Loucy (cell line): ENCODE results near the gene TMEM163.

Experiments
- H2AFZ ChIP-seq: fragments of 200-600 bp; sonication (generic); 2 replicates; pipeline ENCODE4 v1.6.0; 2016; ENCODE audit warnings: antibody characterized with exemption, mild to moderate bottlenecking, low read length, moderate library complexity
- H3F3A ChIP-seq: fragments of 200-600 bp; 2 replicates; pipeline ENCODE4 v1.6.0; 2016; ENCODE audit warnings: antibody characterized with exemption, low read depth, mild to moderate bottlenecking
- H3K27me3 ChIP-seq: fragments of 200-600 bp; sonication (generic); 2 replicates; pipeline ENCODE4 v1.6.1; 2014; ENCODE audit warnings: low read length, mild to moderate bottlenecking; ENCODE audit not compliant: insufficient read depth, poor library complexity, severe bottlenecking
- H3K36me3 ChIP-seq: fragments of 200-600 bp; sonication (generic); 2 replicates; pipeline ENCODE4 v1.6.1; 2016; ENCODE audit warnings: low read length; ENCODE audit not compliant: insufficient read depth
- H3K4me1 ChIP-seq: fragments of 200-600 bp; sonication (generic); 2 replicates; pipeline ENCODE4 v1.5.1; 2014; ENCODE audit warnings: low read length, mild to moderate bottlenecking; ENCODE audit not compliant: insufficient read depth, poor library complexity, severe bottlenecking
- H3K4me2 ChIP-seq: fragments of 200-600 bp; sonication (generic); 2 replicates; pipeline ENCODE4 v1.6.0; 2014; ENCODE audit warnings: antibody characterized with exemption, low read length, low read depth, mild to moderate bottlenecking; ENCODE audit not compliant: poor library complexity, severe bottlenecking
- H3K4me3 ChIP-seq: fragments of 200-600 bp; sonication (generic); 2 replicates; pipeline ENCODE4 v1.5.1; 2014; ENCODE audit warnings: low read length, mild to moderate bottlenecking, mixed read lengths; ENCODE audit not compliant: poor library complexity, severe bottlenecking
- H3K79me2 ChIP-seq: fragments of 200-600 bp; sonication (generic); 2 replicates; pipeline ENCODE4 v1.6.1; 2014; ENCODE audit warnings: low read length; ENCODE audit not compliant: insufficient read depth
- H3K9ac ChIP-seq: fragments of 200-600 bp; sonication (generic); 2 replicates; pipeline ENCODE4 v1.6.0; 2014; ENCODE audit warnings: mild to moderate bottlenecking, low read depth, low read length, moderate library complexity; ENCODE audit not compliant: poor library complexity, severe bottlenecking
- H3K9me2 ChIP-seq: fragments of 200-600 bp; sonication (generic); replicated peaks from 2 replicates; pipeline ENCODE4 v1.6.1; 2016; ENCODE audit warnings: low read depth, low read length, mixed read lengths
- H3K9me3 ChIP-seq: fragments of 200-600 bp; sonication (generic); 2 replicates; pipeline ENCODE4 v1.6.1; 2014; ENCODE audit warnings: mild to moderate bottlenecking, antibody characterized with exemption, low read length, low read depth; ENCODE audit not compliant: insufficient read depth
- H4K20me1 ChIP-seq: fragments of 200-600 bp; sonication (generic); 2 replicates; pipeline ENCODE4 v1.6.0; 2014; ENCODE audit warnings: antibody characterized with exemption, low read length, mild to moderate bottlenecking; ENCODE audit not compliant: insufficient read depth, poor library complexity, severe bottlenecking
- CTCF ChIP-seq: fragments of 200-600 bp; sonication (generic); conservative IDR thresholded peaks from 2 replicates; pipeline ENCODE4 v1.5.1; 2014; ENCODE audit warnings: mild to moderate bottlenecking, antibody characterized with exemption, low read length
- EZH2phosphoT487 ChIP-seq: fragments of 200-600 bp; IDR thresholded peaks from 2 replicates; pipeline ENCODE4 v1.6.1; 2018; ENCODE audit warnings: antibody characterized with exemption, mild to moderate bottlenecking, moderate library complexity, borderline replicate concordance

The TMEM163 gene

GRCh38 chr2:134449751-134450513 is 268.9 kb downstream of the TMEM163 start:
- Histone ChIP-seq H3K4me3 (no peak overlapping the region), H3K79me2 (no peaks in the 10 kb centered on the region), H3K4me1 (no peaks in the 10 kb centered on the region), H3K9me2 (no peaks in the 10 kb centered on the region), H3K27me3 (no peaks in the 10 kb centered on the region), H3K36me3 (peaks cover 31% of the 10 kb centered on the region; the same call in 1 of the 2 replicates), H3K9me3 (no peaks in the 10 kb centered on the region), H3K9ac (no peak overlapping the region), H2AFZ (no peak overlapping the region), H4K20me1 (no peaks in the 10 kb centered on the region), H3F3A (no peaks in the 10 kb centered on the region), H3K4me2 (no peak overlapping the region)
- TF ChIP-seq EZH2phosphoT487: no peak
- no peak for TF ChIP-seq CTCF

GRCh38 chr2:134449157-134449556 is 269.6 kb downstream of the TMEM163 start:
- Histone ChIP-seq H3K4me3 (no peak overlapping the region), H2AFZ (no peak overlapping the region), H3K79me2 (no peaks in the 10 kb centered on the region), H3K9me3 (no peaks in the 10 kb centered on the region), H3F3A (no peaks in the 10 kb centered on the region), H3K4me1 (no peaks in the 10 kb centered on the region), H3K36me3 (peaks cover 37% of the 10 kb centered on the region; the same call in 1 of the 2 replicates), H3K4me2 (no peak overlapping the region), H3K27me3 (no peaks in the 10 kb centered on the region), H4K20me1 (no peaks in the 10 kb centered on the region), H3K9ac (no peak overlapping the region), H3K9me2 (no peaks in the 10 kb centered on the region)
- TF ChIP-seq EZH2phosphoT487: no peak
- TF ChIP-seq CTCF: no peak

- Histone ChIP-seq H3K4me1 (no peaks in the 10 kb centered on the region), H3K27me3 (no peaks in the 10 kb centered on the region), H3K9me2 (no peaks in the 10 kb centered on the region), H3K4me2 (no peak overlapping the region), H3F3A (no peaks in the 10 kb centered on the region), H3K9ac (no peak overlapping the region), H2AFZ (no peak overlapping the region), H3K9me3 (no peaks in the 10 kb centered on the region), H3K79me2 (no peaks in the 10 kb centered on the region), H3K4me3 (no peak overlapping the region), H4K20me1 (no peaks in the 10 kb centered on the region), H3K36me3 (peaks cover 42% of the 10 kb centered on the region; the same call in 1 of the 2 replicates)
- TF ChIP-seq EZH2phosphoT487: no peak
- no peak for TF ChIP-seq CTCF
These were observed 270.1 kb downstream of the TMEM163 start for GRCh38 chr2:134448650-134449049.
